GM19397 (cell line): Measurements from ENCODE around the gene PIK3AP1.

Source experiments
- ATAC-seq: cut with Tn5 transposase; IDR thresholded peaks from one replicate; pipeline ENCODE4 v1.9.1; 2021; ENCODE audit warnings: mild to moderate bottlenecking, moderate library complexity; ENCODE audit not compliant: unreplicated experiment

Gene PIK3AP1

DNA sequence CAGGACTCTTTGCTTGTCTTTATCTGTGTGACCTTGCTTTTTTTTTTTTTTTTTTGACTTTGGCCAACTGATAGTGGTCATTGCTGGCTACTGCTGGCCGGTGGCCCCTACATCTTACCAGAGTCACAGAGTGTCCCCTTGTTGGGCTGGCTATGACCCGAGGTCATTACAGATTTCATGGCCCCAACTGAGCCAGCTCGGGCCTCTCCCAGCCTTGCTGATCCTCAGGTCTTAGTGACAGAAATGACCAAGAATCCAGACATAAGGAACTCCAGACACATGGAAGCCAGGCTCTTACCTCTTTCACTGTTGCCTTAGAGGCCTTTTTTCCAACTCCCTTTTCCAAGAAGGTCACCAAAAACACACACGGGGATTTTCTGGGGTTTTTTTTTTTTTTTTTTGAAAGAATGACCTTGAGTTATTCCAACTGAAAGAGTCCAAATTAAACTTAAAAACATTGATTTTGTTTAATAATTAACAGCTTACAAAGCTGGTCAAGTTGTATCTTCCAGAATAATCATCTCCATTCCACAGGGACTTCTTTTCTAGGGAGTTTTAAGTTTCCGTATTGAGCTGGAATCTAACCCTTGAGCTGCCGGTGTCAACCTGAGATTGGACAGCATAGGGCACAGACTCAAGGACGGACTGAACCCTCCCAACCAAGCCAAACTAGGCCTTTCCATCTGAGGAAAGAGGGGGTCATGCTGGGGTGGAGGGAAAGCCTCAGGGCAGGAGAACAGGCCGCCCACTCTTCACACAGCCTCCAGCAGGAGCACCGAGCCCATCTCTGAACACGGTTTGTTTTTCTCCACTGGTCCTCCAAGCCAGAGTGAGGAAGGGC lies 43.8 kb downstream of the PIK3AP1 start:
- ATAC-seq = no peak

GRCh38 chr10:96675846-96676245 lies 44.5 kb downstream of the PIK3AP1 start:
- no peak for ATAC-seq

GRCh38 chr10:96673318-96674099 lies 46.8 kb downstream of the PIK3AP1 start:
- ATAC-seq = peak; percentile 60

DNA sequence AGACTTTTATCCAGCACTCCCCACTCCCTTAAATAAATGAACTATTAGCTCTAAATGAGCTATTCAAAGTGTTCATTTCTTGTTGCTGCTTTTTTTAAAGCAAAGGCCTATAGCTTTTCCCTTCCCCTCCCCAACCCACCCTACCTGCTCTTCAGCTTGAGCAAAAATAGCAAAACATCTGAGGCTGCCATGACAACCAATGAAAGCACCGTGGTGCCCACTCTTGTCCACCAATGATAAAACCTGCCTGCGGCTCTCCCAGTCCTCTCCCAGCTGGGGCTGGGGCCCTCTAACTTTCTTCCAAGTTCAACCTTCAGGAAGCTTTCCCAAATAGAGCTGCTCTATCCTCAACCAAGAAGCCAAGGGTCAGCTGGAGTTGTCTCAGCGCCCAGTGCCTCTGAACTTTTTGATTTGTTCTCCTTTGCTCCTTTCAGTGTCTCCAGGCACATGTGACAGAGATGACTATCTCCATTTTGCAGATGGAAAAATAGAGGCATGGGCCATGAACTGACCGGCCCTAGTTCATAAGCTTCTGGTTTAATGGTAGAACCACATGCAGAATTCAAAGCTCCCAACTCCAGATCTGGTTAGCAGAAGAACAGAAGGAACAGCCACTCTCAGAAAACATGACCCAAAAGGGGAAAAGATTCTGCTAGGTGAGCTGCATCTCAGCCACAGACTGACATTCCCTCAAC lies 47.7 kb downstream of the PIK3AP1 start:
- ATAC-seq = no peak

DNA sequence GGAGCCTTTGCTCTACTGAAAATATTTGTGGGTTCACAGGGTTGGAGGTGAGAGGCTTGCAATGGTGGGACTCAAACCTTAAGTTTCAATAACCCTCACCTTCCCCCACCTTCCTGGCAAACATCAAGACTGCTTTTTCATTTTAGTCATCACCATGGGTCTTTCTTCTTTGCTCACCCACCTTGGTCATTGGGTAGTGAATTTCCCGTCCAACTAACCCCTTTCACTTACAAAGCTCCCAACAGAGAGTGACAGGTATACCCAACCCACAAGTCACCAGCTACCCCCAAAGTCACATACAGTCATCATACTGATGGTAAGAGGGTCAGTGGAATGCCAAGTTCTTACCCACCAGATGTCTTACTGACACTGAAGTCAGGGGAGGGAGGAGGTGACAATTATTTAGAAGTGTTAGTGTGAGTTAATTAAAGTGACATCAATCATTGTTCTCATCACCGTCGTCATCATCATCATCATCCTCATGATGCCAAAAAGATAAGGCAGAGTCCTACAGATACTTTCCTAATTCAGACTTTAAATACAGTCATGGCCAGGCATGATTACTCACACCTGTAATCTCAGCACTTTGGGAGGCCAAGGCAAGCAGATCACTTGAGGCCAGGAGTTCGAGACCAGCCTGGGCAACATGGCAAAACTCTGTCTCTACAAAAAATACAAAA lies 49.0 kb downstream of the PIK3AP1 start:
- no peak for ATAC-seq

DNA sequence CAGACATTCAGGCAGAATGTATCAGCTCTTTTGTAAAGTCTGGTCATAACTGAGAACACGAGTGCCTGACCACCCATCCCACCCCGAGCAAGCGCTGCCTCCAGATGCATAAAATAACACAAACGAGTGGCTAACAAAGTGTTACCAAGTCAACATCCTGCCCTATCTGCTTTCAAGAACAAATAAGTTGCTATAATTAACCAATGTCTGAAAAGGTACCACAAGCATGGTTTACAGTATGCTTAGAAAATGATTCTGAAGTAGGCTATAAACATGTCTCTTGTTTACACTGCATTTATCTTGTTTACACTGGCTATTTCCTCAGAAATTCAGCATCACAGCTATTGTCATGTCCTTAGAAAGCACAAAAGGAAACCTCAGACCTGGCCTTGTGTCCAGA lies 49.5 kb downstream of the PIK3AP1 start:
- ATAC-seq = no peak

DNA sequence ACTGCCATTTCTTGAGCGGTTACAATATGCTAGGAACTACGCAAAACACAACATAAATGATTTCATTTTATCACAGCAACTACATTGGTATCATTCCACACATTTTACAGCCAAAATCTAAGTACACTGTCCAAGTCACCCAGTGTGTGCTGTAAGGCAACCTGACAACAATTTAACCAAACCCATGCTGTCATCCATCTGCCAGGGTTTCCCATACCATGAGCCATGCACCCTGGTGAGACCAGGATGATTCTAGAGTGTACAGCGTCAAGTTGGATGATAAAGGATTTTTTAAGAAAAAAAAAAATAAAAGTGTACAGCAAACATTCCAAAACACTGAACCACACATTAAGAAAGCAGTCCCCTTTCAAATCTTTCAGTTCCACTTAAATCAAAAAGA lies 52.9 kb downstream of the PIK3AP1 start:
- ATAC-seq = no peak

GRCh38 chr10:96666741-96667140 lies 53.6 kb downstream of the PIK3AP1 start:
- ATAC-seq = peak; percentile 63

DNA sequence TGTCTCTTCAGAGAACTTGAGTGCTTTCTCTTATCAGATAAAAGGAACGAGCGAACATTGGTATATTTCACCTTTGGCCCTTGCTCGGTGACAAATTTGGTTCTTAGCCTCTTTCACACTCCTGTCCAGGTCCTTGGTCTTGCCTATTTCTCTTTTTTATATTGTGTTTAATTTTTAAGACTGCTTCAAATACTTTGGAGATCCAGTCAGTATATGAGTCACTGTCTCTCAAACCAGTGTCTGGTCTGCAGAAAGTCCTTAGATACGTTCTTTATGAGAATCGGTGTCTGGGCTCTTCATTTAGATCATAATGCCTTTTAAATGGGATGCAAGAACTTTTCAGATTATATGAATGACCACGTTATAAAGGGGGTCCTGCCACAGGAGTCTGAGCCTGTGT lies 55.0 kb downstream of the PIK3AP1 start:
- ATAC-seq = no peak

GRCh38 chr10:96664563-96664962 lies 55.8 kb downstream of the PIK3AP1 start:
- ATAC-seq = no peak

- no peak for ATAC-seq
These were observed 56.5 kb downstream of the PIK3AP1 start for GRCh38 chr10:96663797-96664196.

- ATAC-seq = no peak
These were observed 58.7 kb downstream of the PIK3AP1 start for GRCh38 chr10:96661632-96662031.

- no peak for ATAC-seq
These were observed 60.0 kb downstream of the PIK3AP1 start for GRCh38 chr10:96660297-96660696.

GRCh38 chr10:96658844-96659243 lies 61.5 kb downstream of the PIK3AP1 start:
- ATAC-seq = no peak

DNA sequence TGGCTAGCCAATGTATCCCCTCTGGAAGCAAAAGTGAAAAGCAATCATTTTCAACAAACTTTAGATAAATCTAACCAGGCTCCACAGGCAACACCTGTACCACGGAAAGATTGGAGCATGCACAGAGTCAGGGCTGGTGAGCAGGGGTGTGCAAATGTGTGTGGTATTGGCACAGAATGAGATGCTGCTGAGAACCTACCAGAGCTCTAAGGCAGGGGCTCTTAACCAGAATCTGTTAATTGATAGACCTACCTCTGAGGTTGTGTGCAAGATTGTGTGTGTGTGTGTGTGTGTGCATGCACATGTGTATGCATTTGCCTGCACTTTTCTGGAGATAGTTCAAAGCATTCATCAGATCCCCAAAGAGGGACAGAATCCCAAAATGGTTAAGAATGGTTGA lies 62.9 kb downstream of the PIK3AP1 start:
- ATAC-seq = no peak

- ATAC-seq = no peak
These were observed 63.5 kb downstream of the PIK3AP1 start for GRCh38 chr10:96656839-96657238.

DNA sequence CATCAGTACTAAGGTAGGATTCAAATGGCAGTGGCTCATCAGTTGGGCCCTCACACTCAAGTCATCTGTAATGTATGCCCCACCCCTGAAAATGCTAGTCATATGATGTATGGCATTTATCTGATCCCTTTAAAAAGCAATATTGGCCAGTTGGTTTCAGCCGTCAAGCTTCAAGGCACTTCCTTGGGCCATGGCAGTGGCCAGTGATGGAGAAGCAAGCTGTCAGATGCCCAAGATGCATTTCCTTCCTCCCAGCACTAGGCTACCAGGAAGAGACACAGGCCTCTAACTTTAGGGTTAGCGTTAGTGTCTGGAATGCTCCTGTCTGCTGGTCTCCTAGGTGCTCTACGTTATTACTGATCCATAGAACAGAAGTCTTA lies 64.1 kb downstream of the PIK3AP1 start:
- no peak for ATAC-seq

DNA sequence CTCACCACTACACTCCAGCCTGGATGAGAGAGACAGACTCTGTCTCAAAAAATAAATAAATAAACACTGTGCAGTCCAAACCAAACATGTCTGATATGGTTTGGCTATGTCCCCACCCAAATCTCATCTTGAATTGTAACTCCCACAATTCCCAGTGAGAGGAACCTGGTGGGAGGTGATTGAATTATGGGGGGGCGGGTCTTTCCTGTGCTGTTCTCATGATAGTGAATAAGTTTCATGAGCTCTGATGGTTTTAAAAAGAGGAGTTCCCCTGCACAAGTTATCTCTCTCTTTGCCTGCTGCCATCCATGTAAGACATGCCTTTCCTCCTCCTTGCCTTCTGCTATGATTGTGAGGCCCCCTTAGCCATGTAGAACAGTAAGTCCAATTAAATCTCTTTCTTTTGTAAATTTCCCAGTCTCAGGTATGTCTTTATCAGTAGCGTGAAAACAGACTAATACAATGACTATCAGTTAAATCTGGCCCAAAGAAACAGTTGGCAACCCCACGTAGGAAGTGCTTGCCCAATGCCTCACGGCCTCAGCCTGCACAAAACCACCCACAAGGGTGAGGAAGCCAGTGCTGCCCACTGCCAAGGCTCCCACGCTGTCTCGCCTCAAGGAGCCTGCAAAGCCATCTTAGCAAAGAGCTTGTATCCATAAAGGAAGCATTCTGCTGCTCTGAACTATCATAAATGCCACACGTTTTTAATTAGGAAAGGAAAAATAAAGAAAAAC lies 64.7 kb downstream of the PIK3AP1 start:
- no peak for ATAC-seq

GRCh38 chr10:96651998-96652431 lies 68.3 kb downstream of the PIK3AP1 start:
- peak; percentile 71 for ATAC-seq

- ATAC-seq = no peak
These were observed 69.4 kb downstream of the PIK3AP1 start for GRCh38 chr10:96650958-96651357.
